ENCODE measurements around the gene TCOF1. TPM values are rescaled to one million over a fixed set of nuclear protein-coding genes. Genes with fewer than 3 reads are reported as not detected.

TCOF1 gene, protein sequence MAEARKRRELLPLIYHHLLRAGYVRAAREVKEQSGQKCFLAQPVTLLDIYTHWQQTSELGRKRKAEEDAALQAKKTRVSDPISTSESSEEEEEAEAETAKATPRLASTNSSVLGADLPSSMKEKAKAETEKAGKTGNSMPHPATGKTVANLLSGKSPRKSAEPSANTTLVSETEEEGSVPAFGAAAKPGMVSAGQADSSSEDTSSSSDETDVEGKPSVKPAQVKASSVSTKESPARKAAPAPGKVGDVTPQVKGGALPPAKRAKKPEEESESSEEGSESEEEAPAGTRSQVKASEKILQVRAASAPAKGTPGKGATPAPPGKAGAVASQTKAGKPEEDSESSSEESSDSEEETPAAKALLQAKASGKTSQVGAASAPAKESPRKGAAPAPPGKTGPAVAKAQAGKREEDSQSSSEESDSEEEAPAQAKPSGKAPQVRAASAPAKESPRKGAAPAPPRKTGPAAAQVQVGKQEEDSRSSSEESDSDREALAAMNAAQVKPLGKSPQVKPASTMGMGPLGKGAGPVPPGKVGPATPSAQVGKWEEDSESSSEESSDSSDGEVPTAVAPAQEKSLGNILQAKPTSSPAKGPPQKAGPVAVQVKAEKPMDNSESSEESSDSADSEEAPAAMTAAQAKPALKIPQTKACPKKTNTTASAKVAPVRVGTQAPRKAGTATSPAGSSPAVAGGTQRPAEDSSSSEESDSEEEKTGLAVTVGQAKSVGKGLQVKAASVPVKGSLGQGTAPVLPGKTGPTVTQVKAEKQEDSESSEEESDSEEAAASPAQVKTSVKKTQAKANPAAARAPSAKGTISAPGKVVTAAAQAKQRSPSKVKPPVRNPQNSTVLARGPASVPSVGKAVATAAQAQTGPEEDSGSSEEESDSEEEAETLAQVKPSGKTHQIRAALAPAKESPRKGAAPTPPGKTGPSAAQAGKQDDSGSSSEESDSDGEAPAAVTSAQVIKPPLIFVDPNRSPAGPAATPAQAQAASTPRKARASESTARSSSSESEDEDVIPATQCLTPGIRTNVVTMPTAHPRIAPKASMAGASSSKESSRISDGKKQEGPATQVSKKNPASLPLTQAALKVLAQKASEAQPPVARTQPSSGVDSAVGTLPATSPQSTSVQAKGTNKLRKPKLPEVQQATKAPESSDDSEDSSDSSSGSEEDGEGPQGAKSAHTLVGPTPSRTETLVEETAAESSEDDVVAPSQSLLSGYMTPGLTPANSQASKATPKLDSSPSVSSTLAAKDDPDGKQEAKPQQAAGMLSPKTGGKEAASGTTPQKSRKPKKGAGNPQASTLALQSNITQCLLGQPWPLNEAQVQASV (N-terminal part only)
- 84.9 and 90.0 TPM in 2 replicates for total RNA-seq (2014; rRNA removed; shearing (Covaris generic))

DNA sequence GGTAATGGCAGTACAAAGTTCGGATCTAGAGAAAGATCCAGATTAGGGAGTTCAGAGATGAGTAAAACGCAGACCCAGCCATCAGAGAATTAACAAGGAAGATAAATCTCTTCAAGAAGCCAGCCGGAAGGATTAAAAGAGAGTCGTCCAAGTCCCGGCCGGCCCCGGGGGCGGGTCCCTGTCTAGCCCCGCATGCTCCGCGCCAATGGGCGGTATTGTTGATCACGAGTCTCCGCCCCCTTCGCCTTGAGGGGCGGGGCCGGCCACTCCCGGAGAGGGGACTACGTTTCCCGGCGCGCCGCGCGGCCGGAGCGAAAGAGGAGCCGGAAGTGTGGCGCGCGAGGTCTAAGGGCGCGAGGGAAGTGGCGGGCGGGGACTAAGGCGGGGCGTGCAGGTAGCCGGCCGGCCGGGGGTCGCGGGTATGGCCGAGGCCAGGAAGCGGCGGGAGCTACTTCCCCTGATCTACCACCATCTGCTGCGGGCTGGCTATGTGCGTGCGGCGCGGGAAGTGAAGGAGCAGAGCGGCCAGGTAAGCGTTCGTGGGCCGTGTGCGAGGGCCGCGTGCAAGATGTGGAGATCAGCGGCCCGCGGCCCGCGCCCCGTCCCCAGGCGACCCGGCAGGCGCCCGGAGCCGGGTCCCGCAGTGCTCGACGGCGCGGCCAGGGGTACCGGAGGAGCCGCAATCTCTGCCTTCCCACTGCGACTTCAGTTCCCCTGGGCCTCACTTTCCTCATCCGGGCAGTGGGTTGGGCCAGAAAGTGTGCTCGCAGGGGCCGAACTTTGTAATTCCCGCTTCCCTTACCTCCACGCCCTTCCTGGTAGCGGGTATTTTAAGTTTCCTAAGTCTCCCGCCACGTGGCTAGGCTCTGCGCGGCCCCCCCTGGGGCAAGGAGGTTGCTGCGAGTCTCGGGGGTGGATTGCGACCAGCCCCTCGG lies at the start of gene TCOF1:
Gene TCOF1, plus strand, starts transcription at position 372 of the 935 bp plus-strand sequence. Its CDS starts 50 bp downstream, at position 422.
- DNase-seq (ENCODE audit: low read depth), result peak; percentile 99

DNA sequence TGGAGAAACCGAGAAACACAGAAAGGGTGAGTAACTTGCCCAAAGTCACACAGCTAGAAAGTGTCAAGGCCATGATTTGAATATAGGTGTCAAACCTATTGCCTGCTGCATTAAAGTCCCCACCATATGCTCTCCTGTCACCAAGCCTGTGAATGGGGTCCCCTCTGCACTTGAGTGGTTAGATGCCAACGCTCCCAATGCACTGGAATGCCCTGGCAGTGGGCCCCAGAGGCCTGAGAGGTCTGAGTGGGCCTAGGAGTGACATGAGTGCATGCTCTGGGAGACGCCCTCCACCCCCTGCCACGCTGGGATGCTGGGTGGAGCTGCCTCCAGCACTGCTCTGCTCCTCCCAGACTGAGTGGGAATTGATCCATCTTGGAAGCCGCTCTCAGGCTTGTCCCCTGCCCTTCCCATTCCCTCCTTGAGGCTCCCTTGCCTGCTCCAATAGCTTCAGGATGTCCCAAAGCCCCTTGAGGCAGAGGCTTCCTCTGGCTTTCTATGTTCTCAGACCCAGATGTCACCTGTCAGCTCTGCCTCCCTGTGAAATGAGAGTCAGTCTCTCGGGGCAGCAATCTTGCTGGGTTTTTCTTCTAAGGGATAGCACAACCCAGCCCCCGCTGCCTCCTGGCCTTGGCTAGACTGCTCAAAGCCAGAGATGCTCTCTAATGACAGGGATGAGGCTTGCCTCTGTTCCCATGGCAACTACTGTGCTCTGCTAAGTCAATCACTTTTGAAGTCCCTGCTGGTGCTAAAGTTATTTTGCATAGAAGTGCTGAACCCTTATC lies 48.2 kb upstream of the TCOF1 start:
- no peak for DNase-seq (ENCODE audit: low read depth)

- no peak for DNase-seq (ENCODE audit: low read depth)
Measured at GRCh38 chr5:150309886-150310239, 47.6 kb upstream of the TCOF1 start.

GRCh38 chr5:150310246-150310645 lies 47.3 kb upstream of the TCOF1 start:
- DNase-seq (ENCODE audit: low read depth), result no peak

DNA sequence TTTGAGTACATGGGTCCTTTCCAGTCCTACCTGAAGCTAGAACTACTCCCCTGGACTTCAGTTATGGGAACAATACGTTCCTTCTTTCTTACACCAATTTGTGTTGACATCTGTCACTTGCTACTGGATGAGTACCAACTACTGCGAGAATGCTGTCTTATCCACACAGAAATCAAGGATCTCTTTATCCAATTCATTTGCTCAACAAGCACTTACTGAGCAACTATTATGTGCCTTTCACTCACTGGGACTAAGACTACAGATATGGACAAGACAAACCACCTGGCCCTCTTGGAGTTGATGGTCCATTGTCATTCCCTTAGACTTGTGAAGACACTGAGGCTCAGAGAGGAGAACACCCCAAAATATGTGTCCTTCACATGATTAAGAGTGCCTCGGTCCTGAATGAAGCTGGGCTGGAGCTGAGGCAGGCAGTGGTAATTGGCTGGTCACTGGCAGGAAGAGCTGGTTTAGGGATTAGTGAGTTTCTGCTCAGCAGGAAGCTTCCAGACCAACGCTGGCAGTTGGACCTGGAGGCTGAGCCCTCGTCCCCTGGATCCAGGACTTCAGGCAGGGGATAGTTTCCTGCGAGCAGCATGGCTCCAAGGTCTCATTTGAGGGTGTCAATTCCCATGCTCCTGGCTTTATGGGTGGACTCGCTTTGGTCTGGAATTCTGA lies 46.3 kb upstream of the TCOF1 start:
- no peak for DNase-seq (ENCODE audit: low read depth)

- no peak for DNase-seq (ENCODE audit: low read depth)
Measured at GRCh38 chr5:150312518-150312917, 45.0 kb upstream of the TCOF1 start.

DNA sequence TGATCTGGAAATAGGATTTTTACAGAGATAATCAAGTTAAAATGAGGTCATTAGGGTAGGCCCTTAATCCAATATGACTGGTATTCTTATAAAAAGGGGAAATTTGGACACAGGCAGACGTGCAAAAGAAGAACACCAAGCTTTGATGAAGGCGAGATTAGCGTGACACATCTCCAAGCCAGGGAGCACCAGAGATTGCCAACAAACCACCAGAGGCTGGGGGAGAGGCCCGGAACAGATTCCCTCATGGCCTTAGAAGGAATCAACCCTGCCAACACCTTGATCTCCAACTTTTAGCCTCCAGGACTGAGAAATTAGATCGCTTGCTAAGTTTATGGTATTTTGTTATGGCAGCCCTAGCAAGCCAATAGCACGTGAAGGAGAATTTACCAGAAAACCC lies 44.0 kb upstream of the TCOF1 start:
- DNase-seq (ENCODE audit: low read depth), result no peak

DNA sequence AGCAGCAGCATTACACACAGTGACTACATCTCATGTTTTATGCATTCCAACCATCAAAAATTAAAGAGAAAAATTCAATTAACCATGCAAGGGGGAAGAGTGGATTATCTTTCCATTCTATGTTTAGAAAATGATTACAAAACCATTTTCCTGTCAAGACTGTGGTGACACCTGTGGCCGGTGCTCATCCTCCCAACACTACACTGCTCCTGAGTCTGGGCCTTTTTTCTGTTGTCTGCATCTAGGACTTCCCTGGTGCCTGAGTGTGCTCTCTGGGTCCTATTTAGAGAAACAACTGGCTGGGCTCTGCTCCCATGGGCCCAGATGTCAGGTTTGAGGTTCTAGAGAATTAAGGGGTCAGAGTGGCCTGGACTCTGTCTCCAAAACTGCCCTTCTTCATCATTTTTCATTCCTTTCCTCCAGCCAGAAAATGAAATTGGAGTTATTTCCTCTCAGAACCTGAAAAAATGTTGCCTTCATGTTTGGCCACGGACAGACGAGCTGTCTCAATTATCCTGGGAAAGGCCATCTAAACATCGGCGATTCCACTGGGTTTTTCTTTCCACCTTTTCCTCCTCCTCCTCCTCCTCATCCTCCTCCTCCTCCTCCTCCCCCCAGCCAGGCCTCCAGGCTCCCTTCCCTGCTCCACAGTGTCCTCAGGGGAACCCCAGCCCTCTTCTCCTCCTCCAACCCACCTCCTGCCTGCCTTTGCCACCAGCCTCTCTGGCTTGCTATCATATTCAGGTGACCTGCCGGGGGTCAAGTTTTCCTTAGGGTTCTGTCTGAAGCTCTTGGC lies 43.4 kb upstream of the TCOF1 start:
- DNase-seq (ENCODE audit: low read depth), result no peak

DNA sequence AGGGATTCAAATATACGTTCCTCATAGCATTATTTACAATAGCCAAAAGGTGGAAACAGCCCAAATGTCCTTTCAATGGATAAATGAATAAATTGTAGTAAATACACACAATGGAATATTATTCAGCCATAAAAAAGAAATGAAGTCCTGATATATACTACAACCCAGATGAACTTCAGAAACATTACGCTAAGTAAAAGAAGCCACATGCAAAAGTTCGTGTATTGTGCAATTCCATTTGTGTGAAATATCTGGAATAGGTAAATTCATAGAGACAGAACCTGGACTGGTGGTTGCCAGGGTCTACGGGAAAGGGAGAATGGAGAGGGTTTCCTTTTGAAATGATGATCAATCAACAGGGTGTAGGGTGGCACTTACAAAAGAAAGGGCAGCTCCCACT lies 42.3 kb upstream of the TCOF1 start:
- no peak for DNase-seq (ENCODE audit: low read depth)

- no peak for DNase-seq (ENCODE audit: low read depth)
Measured at GRCh38 chr5:150316320-150316719, 41.2 kb upstream of the TCOF1 start.

GRCh38 chr5:150317048-150318003 lies 40.2 kb upstream of the TCOF1 start:
- DNase-seq (ENCODE audit: low read depth), result peak; percentile 99

GRCh38 chr5:150318613-150319483 lies 38.6 kb upstream of the TCOF1 start:
- DNase-seq (ENCODE audit: low read depth), result no peak

DNA sequence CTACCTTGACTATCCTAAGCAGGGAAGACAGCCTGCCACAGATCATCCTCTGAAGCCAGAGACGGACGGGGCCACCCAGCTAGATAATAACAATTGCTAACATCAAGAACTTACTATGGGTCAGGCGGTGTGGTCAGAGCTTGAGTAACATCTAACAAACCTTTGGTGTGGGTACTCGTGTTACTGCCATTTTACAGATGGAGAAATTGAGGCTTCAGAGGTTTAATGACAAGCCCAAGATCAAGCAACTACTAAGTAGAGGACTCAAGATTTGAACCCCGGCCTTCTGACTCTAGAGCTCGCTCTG lies 38.1 kb upstream of the TCOF1 start:
- DNase-seq (ENCODE audit: low read depth), result no peak

DNA sequence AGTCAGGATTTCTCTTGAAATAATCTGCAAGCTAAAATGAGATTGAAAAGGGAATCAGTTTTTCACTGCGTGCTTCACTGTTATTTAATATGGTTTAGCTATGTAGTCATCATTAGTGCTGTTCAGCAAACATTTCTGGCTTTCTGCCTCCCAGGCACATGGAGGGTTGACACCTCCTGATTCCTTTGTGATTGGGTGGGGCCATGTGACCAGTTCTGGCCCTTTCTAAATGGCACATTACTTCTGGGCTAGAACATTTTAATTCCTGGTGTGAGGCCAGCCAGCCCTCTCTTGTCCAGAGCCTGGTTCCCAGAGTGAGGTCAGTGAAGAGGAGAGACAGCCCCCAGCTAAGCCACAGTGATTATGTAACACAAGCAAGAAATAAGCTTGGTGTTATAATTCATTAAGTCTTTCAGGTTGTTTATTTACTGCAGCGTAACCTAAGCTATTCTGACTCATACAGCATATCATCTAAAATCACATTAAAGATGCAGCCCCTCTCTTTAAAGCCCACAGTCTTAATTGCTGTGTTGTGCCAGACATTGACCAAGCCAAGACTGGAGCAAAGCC lies 37.4 kb upstream of the TCOF1 start:
- DNase-seq (ENCODE audit: low read depth), result peak; percentile 82

DNA sequence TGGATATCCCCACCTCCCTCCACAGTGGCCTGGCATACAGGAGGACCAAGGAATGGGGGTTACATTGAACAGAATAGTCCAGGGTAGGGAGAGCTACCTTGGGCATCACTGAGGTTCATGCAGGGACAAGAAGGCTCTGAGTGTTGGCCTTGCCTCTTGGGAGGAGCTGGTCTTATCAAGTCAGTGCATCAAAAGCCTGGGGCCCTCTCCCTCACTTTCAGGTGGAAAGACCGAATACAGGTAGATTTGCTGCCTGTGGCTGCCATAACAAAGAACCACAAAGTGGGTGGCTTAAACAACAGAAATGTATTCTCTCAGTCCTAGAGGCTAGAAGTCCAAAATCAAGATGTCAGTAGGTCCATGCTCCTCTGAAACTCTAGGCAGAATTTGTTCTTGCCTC lies 36.3 kb upstream of the TCOF1 start:
- DNase-seq (ENCODE audit: low read depth), result no peak

DNA sequence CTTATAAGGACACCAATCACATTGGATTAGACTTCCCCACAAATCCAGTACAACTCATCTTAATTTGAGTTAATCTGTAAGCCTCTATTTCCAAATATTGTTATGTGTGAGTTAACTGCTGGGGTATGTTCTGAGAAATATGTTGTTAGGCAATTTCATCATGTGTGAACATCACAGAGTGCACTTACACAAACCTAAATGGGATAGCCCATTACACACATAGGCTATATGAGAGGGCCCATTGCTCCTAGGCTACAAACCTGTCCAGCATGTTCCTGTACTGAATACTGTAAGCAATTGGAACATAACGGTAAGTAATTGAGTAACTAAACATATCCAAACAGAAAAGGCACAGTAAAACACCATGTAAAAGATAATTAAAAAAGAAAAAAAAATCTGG lies 35.7 kb upstream of the TCOF1 start:
- no peak for DNase-seq (ENCODE audit: low read depth)

All from Daoy (cell line).